NB4 (cell line): ENCODE results near the gene CNOT6.

Experiments used
- CTCF ChIP-seq: IDR thresholded peaks from one replicate; pipeline ENCODE4 v1.5.1; 2012; ENCODE audit warnings: low read depth, low read length
- MYC ChIP-seq: IDR thresholded peaks from 2 replicates; pipeline ENCODE4 v1.6.1; 2011; ENCODE audit warnings: low read depth, low read length
- POLR2A ChIP-seq: IDR thresholded peaks from 2 replicates; pipeline ENCODE4 v1.6.1; 2011; ENCODE audit warnings: mild to moderate bottlenecking; ENCODE audit not compliant: insufficient read length; ENCODE audit errors: extremely low read depth

- TF ChIP-seq POLR2A = no peak
- no peak for TF ChIP-seq CTCF
- TF ChIP-seq MYC = no peak
Observed at GRCh38 chr5:180596115-180596667, 102.0 kb downstream of the CNOT6 start.
